MCF 10A (cell line): Measurements from ENCODE around the gene PAK2. TPM values are rescaled to one million over a fixed set of nuclear protein-coding genes. Genes with fewer than 3 reads are reported as not detected.

Source experiments
- BruUV-seq: library from RNA; stranded (reverse); fragments of 400-500 nt; replicated peaks from 2 replicates; lab custom pipeline; 2021; lab: Mats Ljungman, UMichigan
- CTCF ChIA-PET: fragments of 300-600 bp; sonication (Branson Sonifier 250); formaldehyde crosslinking; extraction: SDS; loops from one replicate; lab custom pipeline; 2021; ENCODE audit warnings: antibody characterized with exemption, inconsistent platforms; lab: Yijun Ruan, JAX
- POLR2A ChIA-PET: fragments of 300-600, 350-650 bp; sonication (Branson Sonifier 250); formaldehyde crosslinking; extraction: SDS; loops from one replicate; lab custom pipeline; 2020; ENCODE audit warnings: antibody characterized with exemption, inconsistent platforms; lab: Yijun Ruan, JAX
- DNase-seq: peaks from one replicate; pipeline ENCODE4 v3.0.0-alpha.2; 2018; ENCODE audit not compliant: unreplicated experiment
- H3K27ac Mint-ChIP-seq: one replicate; pipeline ENCODE4 v1.8.0; 2022; ENCODE audit warnings: mild to moderate bottlenecking, low read depth, mixed read lengths; ENCODE audit not compliant: unreplicated experiment
- H3K27me3 Mint-ChIP-seq: one replicate; pipeline ENCODE4 v1.8.0; 2022; ENCODE audit warnings: mixed read lengths; ENCODE audit not compliant: insufficient read depth, unreplicated experiment
- H3K36me3 Mint-ChIP-seq: one replicate; pipeline ENCODE4 v1.8.0; 2022; ENCODE audit warnings: mild to moderate bottlenecking, moderate library complexity, mixed read lengths; ENCODE audit not compliant: insufficient read depth, unreplicated experiment
- H3K4me1 Mint-ChIP-seq: one replicate; pipeline ENCODE4 v1.8.0; 2022; ENCODE audit warnings: mixed read lengths; ENCODE audit not compliant: insufficient read depth, unreplicated experiment
- H3K4me3 Mint-ChIP-seq: one replicate; pipeline ENCODE4 v1.8.0; 2022; ENCODE audit warnings: mild to moderate bottlenecking, moderate library complexity, mixed read lengths; ENCODE audit not compliant: unreplicated experiment
- H3K9me3 Mint-ChIP-seq: one replicate; pipeline ENCODE4 v1.8.0; 2022; ENCODE audit warnings: mixed read lengths; ENCODE audit not compliant: unreplicated experiment
- CTCF ChIP-seq: fragments of 200-600 bp; IDR thresholded peaks from one replicate; pipeline ENCODE4 v1.8.0; 2022; ENCODE audit warnings: antibody characterized with exemption, mild to moderate bottlenecking; ENCODE audit not compliant: unreplicated experiment
- intact Hi-C: fragments of 100-400 bp; cut with micrococcal nuclease; formaldehyde crosslinking; loops from 2 replicates; pipeline ENCODE4 v1.14.1; 2022
- total RNA-seq: library from RNA; stranded (reverse); gene quantifications from 2 replicates; pipeline ENCODE4 v1.2.3, GENCODE V29; 2022

PAK2 gene
- total RNA-seq, 1 experiment from 2014 or later: 119 TPM

DNA sequence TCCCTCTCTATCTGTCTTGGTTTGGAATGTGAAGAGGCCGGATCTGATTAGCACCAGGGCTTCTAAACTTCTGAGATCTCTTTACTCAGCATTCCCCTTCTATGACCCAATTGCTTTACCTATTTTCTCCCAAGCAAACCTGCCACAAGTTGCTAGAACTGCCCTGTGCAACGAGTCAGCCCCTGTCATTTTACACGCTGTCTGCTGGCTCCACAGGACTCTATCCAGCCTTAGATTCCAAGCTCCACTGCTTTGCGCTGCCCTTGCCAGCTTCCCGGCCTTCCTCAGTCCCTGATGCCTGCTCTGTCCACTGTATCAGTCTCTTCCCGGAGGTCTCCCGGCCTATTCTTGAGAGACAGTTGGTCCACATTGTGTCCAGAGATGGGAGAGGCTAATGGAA, 39.9 kb upstream of the PAK2 start:
- H3K36me3 Mint-ChIP-seq: peaks cover 5% of the 10 kb centered on the region
- no peaks in the 10 kb centered on the region for H3K9me3 Mint-ChIP-seq
- intact Hi-C loops: no loop called here
- no TSS peak for BruUV-seq
- H3K27me3 Mint-ChIP-seq: no peaks in the 10 kb centered on the region
- no peak for DNase-seq
- H3K27ac Mint-ChIP-seq: no peak overlapping the region
- no peak overlapping the region for H3K4me3 Mint-ChIP-seq
- TF ChIP-seq CTCF: no peak
- ChIA-PET CTCF (interaction anchor here (0.6 to 0.9 kb wide), 2 partner anchors 176 to 541 kb away, joined by 5 to 7 read pairs; no protein-coding TSS in a partner anchor), POLR2A (interaction anchor here (0.9 kb wide), 1 partner anchor 14 kb away, joined by 8 read pairs; no protein-coding TSS in a partner anchor)
- no peaks in the 10 kb centered on the region for H3K4me1 Mint-ChIP-seq

- DNase-seq: no peak
- no peaks in the 10 kb centered on the region for H3K4me1 Mint-ChIP-seq
- no peaks in the 10 kb centered on the region for H3K27me3 Mint-ChIP-seq
- CTCF ChIA-PET: interaction anchor here (1.0 kb wide), 1 partner anchor 92 kb away, joined by 4 read pairs; no protein-coding TSS in a partner anchor
- intact Hi-C loops: no loop called here
- H3K4me3 Mint-ChIP-seq: no peak overlapping the region
- no TSS peak for BruUV-seq
- POLR2A ChIA-PET: interaction anchor here (0.7 kb wide), 1 partner anchor 124 kb away, joined by 3 read pairs; no protein-coding TSS in a partner anchor
- peaks cover 5% of the 10 kb centered on the region for H3K36me3 Mint-ChIP-seq
- TF ChIP-seq CTCF: no peak
- no peaks in the 10 kb centered on the region for H3K9me3 Mint-ChIP-seq
- no peak overlapping the region for H3K27ac Mint-ChIP-seq
Measured at GRCh38 chr3:196700801-196701200, 38.9 kb upstream of the PAK2 start.

GRCh38 chr3:196706327-196706726, 33.3 kb upstream of the PAK2 start:
- Mint-ChIP-seq H3K4me3 (no peak overlapping the region), H3K27ac (no peak overlapping the region), H3K36me3 (no peaks in the 10 kb centered on the region), H3K9me3 (no peaks in the 10 kb centered on the region), H3K4me1 (peaks cover under 1% of the 10 kb centered on the region), H3K27me3 (no peaks in the 10 kb centered on the region)
- ChIA-PET CTCF (interaction anchor here (0.8 to 1.0 kb wide), 2 partner anchors 9 to 130 kb away, joined by 3 to 5 read pairs; no protein-coding TSS in a partner anchor), POLR2A (no interaction called here)
- no peak for TF ChIP-seq CTCF
- BruUV-seq: no TSS peak
- intact Hi-C loops: no loop called here
- DNase-seq: no peak

DNA sequence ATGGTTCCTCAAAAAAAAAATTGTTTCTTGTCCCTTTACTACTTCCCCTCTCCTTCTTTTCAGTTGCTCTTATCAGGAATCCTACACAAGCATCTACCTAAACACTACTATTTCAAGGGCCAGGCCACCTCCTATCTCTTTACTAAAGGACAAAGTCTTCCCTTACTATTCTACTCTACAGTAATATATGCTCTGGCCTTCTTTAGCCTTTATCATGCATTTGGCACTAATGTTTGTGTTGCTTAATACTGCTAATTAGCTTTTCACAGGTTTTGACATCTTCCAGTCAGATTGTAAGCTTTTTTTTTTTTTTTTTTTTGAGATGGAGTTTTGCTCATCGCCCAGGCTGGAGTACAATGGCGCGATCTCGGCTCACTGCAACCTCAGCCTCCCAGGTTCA, 32.9 kb upstream of the PAK2 start:
- CTCF ChIA-PET: interaction anchor here (3.5 kb wide), 1 partner anchor 97 kb away, joined by 14 read pairs; no protein-coding TSS in a partner anchor
- POLR2A ChIA-PET: interaction anchor here (0.7 kb wide), 1 partner anchor 147 kb away, joined by 3 read pairs; no protein-coding TSS in a partner anchor

More for the DNA sequence above, 32.9 kb upstream of the PAK2 start:
- no peaks in the 10 kb centered on the region for H3K9me3 Mint-ChIP-seq
- no peak overlapping the region for H3K27ac Mint-ChIP-seq
- peaks cover 4% of the 10 kb centered on the region for H3K4me1 Mint-ChIP-seq
- H3K4me3 Mint-ChIP-seq: no peak overlapping the region
- no peak for TF ChIP-seq CTCF
- BruUV-seq: TSS peak; percentile 43
- intact Hi-C loops: no loop called here
- no peak for DNase-seq
- no peaks in the 10 kb centered on the region for H3K27me3 Mint-ChIP-seq
- H3K36me3 Mint-ChIP-seq: no peaks in the 10 kb centered on the region
